ENCODE measurements around the gene LRRC55. TPM values are rescaled to one million over a fixed set of nuclear protein-coding genes. Genes with fewer than 3 reads are reported as not detected.

LRRC55 gene
- total and polyA plus RNA-seq, 9 of the 15 experiments (the other 6 are each of a cell fraction or from before 2014, with no cell fraction given), result not detected

DNA sequence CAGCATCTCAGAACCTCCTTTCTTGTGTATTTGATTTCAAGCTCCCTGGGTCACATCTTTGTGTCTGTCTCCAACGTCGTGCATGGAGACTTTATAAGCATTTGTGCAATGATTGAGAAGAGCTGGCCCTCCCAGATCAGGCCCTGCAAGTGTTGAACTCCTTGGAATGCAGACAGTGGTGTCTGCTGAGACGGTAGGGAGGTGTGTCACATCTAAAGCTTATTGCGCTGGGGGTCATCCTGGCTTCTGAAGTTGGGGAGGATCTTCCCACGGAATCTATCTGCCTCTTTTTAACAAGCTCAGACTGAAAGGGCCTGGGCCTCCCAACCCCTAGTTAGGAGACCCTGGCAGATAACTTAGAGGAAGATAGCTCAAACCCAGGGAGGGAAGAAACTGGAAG is 48.6 kb downstream of the LRRC55 start:
- DNase-seq (ENCODE audit: extremely low read depth in 1 of 4, low spot score in 3 of 4) (no peak), ATAC-seq (no peak), FAIRE-seq (no peak)
- Histone ChIP-seq H3K27ac (ENCODE audit: extremely low read depth, low read depth, low read length) (no peak overlapping the region), H3K4me3 (no peak overlapping the region), H3K4me1 (replicated peaks in 1 of 2; ENCODE audit: control insufficient read depth in 2 of 2, insufficient read depth in 2 of 2, low read length in 2 of 2) (peaks cover 0 to 6% of the 10 kb centered on the region in 2 experiments; a peak in 3 of 5 replicates), H3K9ac (ENCODE audit: insufficient read depth in 1 of 2, low read depth in 2 of 2, low read length in 2 of 2) (no peak overlapping the region), H3K9me3 (replicated peaks; ENCODE audit: control insufficient read depth, insufficient read depth, low read depth, low read length) (no peaks in the 10 kb centered on the region), H4K20me1 (replicated peaks; ENCODE audit: control insufficient read depth, insufficient read depth, low read length) (no peaks in the 10 kb centered on the region; the same call in 1 of the 2 replicates), H3K27me3 (ENCODE audit: control insufficient read depth in 2 of 2, insufficient read depth in 2 of 2, low read length in 2 of 2) (peaks cover 8 to 21% of the 10 kb centered on the region in 2 experiments), H3K4me2 (ENCODE audit: insufficient read depth, low read length) (no peak overlapping the region), H3K9me1 (ENCODE audit: control insufficient read depth, insufficient read depth, low read length) (no peaks in the 10 kb centered on the region), H3K36me3 (ENCODE audit: control insufficient read depth, insufficient read depth, low read length) (no peaks in the 10 kb centered on the region), H2AFZ (ENCODE audit: low read depth, low read length) (no peak overlapping the region), H3K79me2 (ENCODE audit: control insufficient read depth, insufficient read depth, low read length) (no peaks in the 10 kb centered on the region)
- CTCF ChIA-PET (ENCODE audit: low intra/inter-chr PET ratio), result no interaction called here
- intact Hi-C loops (cut with micrococcal nuclease), result no loop called here
- WGBS (ENCODE audit: insufficient coverage, low coverage, missing lambda C conversion rate), result 3% methylated on average over 5 of the region's 5 CpGs
- no TSS peak for BruUV-seq (replicated peaks)
- no peak for TF ChIP-seq CLOCK (CRISPR knock-in tag; IDR thresholded peaks at IDR 0.05; ENCODE audit: borderline replicate concordance)
- TF ChIP-seq SMARCA5 (IDR thresholded peaks at IDR 0.05), result no peak
- TF ChIP-seq PHF21A (IDR thresholded peaks at IDR 0.05; ENCODE audit: borderline replicate concordance, low read depth), result no peak
- TF ChIP-seq, protein P1, sequence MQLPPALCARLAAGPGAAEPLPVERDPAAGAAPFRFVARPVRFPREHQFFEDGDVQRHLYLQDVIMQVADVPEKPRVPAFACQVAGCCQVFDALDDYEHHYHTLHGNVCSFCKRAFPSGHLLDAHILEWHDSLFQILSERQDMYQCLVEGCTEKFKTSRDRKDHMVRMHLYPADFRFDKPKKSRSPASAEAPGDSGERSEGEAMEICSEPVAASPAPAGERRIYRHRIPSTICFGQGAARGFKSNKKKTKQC (CRISPR knock-in tag; IDR thresholded peaks at IDR 0.05), result no peak
- no peak for TF ChIP-seq HSF4 (CRISPR knock-in tag; IDR thresholded peaks at IDR 0.05; ENCODE audit: borderline replicate concordance)
- POLR2A ChIA-PET, result no interaction called here
- in situ Hi-C loops (cut with MboI), result no loop called here
